GM12892 (cell line): ENCODE results near the gene WFS1.

Experiments used
- POLR2A ChIP-seq: IDR thresholded peaks from 2 replicates; pipeline ENCODE4 v1.6.1; 2011; ENCODE audit warnings: low read depth, low read length, control low read depth
- POLR2AphosphoS5 ChIP-seq: IDR thresholded peaks from 2 replicates; pipeline ENCODE4 v1.6.1; 2011; ENCODE audit warnings: low read depth, low read length, control low read depth
- TAF1 ChIP-seq: IDR thresholded peaks from 2 replicates; pipeline ENCODE4 v1.6.1; 2011; ENCODE audit warnings: low read depth, mild to moderate bottlenecking, control low read depth, low read length, borderline replicate concordance

GRCh38 chr4:6283282-6283681, 13.6 kb downstream of the WFS1 start:
- TF ChIP-seq POLR2A = no peak
- TF ChIP-seq POLR2AphosphoS5 = no peak
- no peak for TF ChIP-seq TAF1
